Skin epidermis (tissue), 12 donors: Measurements from ENCODE around the gene TRAPPC10.
"Not testable (repeated sequence)": the region's sequence is repeated elsewhere in the genome, so short reads cannot be mapped to it uniquely, and the experiment has no call there.

Source experiments
- H3K27ac ChIP-seq, 21 experiments: fragments of 200-600 bp; sonication (generic) in 11 of 21; one replicate each; pipeline ENCODE4 v1.5.0; 2020; ENCODE audit warnings: mild to moderate bottlenecking in 3 of 21, inconsistent platforms in 2 of 21, moderate library complexity in 2 of 21
- H3K4me3 ChIP-seq, 7 experiments: fragments of 200-600 bp; sonication (generic) in 2 of 7; one replicate each; pipeline ENCODE4 v1.5.0; 2020; ENCODE audit warnings: inconsistent platforms in 2 of 7, mild to moderate bottlenecking in 2 of 7, moderate library complexity in 1 of 7

TRAPPC10 gene

DNA sequence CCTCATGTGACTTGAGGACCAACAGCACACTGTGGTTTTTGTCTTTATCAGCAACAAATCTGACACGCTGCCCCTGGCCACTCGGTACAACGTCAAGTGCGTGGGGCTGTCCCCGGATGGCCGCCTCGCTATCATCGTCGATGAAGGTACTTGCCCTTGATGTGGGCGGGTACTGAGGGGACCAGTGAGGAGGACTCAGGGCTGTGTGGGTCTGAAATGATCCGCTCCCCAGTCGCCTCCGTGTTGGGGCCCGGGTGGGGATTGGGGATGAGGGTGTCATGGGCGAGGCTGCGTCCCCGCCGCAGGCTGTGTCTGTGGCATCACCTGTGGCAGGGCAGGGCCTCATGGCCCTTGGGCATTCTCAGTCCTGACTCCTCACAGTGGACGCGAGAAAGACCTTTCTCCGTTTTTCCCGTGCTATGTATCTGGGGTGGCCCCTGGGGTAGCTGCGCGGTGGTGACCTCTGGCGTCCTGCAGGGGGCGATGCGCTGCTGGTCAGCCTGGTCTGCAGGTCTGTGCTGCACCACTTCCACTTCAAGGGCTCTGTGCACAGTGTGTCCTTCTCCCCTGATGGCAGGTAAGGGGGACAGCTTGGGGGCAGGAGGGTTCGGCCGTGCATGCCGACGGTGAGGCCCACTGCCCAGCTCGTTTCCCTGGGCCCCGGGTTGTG lies 101.7 kb downstream of the TRAPPC10 start:
- not testable (repeated sequence) for H3K27ac ChIP-seq, H3K4me3 ChIP-seq

DNA sequence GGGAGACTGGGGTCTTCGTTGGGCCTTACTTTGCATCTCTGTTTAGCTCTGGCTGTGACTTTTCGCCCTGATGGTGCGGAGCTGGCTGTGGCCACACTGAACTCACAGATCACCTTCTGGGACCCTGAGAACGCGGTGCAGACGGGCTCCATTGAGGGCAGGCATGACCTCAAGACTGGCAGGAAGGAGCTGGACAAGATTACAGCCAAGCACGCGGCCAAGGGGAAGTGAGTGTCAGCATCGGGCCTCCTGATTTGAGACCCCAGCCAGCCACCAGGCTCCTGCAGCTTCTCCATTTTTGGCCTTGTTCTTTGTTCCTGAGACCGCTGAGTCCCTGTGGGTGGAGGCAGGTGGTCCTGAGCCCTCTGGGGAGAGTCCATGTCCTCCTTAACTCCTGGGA lies 110.0 kb downstream of the TRAPPC10 start:
- H3K27ac ChIP-seq, H3K4me3 ChIP-seq: not testable (repeated sequence)

DNA sequence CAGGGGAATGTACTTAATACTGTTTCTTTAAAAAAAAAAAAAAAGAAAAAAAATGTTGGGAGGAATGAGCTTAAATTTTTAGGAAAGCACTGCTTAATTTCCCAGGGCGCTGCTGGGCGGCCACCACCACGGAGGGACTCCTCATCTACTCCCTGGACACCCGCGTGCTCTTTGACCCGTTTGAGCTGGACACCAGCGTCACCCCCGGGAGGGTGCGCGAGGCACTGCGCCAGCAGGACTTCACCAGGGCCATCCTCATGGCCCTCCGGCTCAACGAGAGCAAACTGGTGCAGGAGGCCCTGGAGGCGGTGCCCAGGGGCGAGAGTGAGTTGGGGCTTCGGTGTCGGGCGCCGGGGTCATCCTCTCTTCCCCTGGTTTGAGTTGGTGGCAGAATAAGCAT lies 115.7 kb downstream of the TRAPPC10 start:
- H3K4me3 ChIP-seq, result not testable (repeated sequence)

DNA sequence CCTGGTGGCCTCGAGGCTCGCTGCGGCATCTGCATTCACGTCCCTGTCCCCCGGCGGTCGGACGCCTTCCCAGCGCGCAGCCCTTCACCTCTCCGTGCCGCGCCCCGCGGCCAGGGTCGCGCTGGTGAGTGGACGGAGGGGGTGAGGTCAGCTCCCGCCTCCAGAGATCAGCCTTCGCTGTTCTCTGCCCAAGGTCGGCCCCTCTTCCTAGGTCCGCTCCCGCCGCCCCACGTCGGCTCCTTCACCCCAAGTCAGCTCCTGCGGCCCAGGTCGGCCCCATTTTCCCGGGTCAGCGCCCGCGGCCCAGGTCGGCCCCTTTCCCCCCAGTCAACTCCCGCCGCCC lies 121.6 kb downstream of the TRAPPC10 start:
- H3K27ac ChIP-seq, result peak overlapping the region in 3 of 21 experiments; percentile 42 to 77 (median 69)
- peak overlapping the region in 3 of 7 experiments; percentile 31 to 46 (median 39) for H3K4me3 ChIP-seq

More for the DNA sequence above, 115.7 kb downstream of the TRAPPC10 start:
- H3K27ac ChIP-seq, result not testable (repeated sequence)

DNA sequence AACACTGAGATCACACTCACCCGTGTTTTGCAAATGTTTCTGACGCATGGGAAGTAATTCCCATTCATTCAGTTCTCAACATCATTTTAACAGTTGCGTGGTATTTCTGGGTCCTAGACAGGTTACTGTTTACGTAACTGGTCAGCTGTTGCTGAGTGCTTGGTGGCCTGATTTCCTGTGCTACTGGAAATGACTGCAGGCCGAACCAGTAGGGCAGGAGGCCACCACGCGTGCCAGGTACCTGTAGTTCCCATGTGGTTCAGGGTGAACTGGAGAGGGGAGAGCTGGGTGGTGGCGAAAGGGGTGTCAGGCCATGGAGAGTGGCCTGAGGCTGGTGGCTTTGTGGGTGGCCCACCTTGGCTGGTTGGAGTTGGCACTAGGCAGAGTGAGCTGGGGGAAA lies 122.6 kb downstream of the TRAPPC10 start:
- H3K4me3 ChIP-seq, H3K27ac ChIP-seq: not testable (repeated sequence)

DNA sequence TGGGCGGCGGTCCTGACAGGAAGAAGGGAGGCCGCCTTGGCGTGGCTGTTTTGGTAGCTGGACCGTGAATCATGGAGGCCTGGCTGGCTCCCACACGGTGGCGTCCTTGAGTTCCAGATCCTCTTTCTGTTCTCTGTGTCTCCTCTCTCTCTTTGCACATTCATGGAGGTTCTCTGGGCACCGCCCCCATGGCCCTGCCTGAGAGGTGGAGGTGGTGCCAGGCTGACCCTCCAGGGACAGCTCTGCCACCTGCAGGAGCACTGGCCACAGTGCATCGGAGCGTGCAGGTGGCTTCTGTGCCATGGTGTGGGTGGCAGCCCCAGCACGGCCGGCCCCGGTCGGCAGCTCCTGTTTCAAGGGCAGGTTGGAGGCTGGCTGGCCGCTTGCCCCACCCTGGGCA lies 125.9 kb downstream of the TRAPPC10 start:
- not testable (repeated sequence) for H3K27ac ChIP-seq, H3K4me3 ChIP-seq

DNA sequence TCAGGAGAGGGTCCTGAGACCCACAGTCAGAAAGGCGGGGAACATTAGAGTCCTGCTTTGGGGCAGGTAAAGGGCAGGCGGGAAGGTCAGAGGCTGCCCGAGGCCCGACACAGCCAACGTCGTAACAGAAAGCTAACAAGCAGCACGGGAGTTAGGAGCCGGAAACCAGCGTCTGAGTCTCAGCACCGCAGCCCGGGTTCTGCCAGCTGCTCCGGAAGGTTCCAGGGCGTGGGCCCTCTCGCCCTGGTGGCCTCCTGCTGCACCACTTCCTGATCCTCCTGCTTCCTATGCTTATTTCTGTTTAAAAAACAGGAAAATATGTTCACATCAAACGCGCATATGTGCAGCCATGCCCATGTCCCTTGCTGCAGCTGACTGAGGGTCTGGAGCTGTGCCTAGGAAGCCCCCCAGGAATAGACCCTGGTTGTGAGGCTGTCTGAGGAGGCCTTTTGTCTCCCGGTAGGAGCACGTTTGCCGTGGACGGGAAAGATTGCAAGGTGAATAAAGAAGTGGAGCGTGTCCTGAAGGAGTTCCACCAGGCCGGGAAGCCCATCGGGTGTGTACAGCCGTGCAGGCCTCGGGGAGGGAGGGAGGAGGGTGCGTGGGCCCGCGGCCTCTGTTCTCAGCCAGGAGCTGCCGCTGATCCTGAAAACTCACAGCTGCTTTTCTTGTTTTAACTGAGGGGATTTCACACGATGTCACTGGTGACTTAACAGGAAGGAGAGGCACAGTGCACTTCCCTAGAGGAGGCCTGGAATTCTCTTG lies 127.9 kb downstream of the TRAPPC10 start:
- not testable (repeated sequence) for H3K4me3 ChIP-seq
- peak overlapping the region in 4 of 21 experiments; percentile 60 to 75 (median 69) for H3K27ac ChIP-seq

DNA sequence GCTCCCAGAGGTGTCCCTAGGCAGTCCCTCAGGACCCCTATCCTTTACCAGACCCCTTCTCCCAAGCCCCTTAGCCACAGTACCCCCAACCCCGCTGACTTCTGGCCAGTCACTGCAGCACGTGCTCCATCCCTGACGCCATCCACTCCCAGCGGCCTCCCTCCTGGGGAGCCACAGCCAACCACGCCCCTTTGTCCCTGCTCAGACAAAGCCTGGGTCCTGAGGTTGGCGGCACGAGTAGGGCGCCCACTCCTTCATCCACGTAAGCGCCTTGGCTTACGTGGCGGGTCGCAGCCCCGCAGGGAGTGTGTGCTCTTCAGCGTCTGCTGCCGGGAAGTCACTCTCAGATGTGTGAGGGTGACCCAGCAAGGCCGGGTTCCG lies 128.4 kb downstream of the TRAPPC10 start:
- not testable (repeated sequence) for H3K27ac ChIP-seq, H3K4me3 ChIP-seq

DNA sequence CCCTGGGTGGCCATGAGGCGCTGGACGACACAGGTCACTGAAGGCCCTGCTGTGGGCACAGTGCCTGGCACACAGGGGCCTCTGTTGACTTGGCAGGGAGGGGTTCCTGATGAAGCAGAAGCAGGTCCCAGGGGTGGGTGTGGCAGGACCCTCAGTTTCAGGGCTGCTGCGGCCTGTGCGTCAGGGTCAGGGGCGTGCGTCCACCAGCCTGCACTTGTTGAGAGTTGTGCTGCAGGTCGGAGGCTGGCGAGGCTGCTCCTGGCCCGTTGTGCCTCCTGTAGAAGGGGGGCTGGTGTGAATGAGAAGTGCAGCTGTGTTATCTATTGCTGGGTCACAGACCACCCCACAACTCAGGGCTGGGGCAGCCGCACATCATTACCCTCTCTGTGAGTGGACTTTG lies 130.4 kb downstream of the TRAPPC10 start:
- not testable (repeated sequence) for H3K4me3 ChIP-seq, H3K27ac ChIP-seq

DNA sequence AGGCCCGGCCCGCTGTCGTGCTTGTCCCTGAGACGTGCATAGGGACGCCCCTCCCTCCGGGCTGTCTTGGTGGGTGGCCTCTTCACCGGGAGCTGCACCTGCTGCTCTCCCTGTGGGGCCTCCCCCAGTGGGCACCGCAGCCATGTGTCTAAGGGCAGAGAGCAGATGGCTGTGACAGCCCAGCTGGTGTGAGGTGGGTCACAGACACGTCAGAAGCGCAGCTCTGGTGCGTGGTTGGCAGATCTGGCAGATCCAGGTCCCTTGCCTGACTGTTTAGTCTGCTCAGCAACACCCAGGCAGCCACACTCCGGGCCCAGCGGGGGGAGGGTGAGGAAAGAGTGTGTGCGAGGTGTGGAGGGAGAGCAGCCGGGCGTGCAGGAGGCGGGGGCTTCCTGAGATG lies 131.3 kb downstream of the TRAPPC10 start:
- H3K4me3 ChIP-seq, result not testable (repeated sequence)

DNA sequence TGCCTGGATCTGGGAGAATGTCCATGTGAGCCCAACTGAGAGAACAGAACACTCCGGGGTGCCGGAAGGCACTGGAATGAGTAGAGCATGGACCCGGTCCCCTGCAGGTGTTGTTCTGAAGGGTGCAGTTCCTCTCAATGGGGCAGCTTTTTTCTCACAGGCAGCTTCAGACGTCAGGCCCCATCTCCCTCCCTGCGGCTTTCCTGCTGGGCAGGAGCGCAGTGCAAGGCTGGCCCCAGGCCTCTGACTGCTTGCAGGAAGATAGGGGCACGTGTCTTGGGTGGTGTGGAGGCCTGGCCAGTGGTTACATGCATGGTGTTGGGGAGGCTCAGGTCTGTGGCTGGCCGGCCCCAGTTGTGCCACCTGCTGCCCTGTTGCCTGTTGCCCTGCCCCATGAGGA lies 131.9 kb downstream of the TRAPPC10 start:
- peak overlapping the region in 1 of 21 experiments; percentile 46 for H3K27ac ChIP-seq
- not testable (repeated sequence) for H3K4me3 ChIP-seq

More for the DNA sequence above, 131.3 kb downstream of the TRAPPC10 start:
- H3K27ac ChIP-seq, result not testable (repeated sequence)

DNA sequence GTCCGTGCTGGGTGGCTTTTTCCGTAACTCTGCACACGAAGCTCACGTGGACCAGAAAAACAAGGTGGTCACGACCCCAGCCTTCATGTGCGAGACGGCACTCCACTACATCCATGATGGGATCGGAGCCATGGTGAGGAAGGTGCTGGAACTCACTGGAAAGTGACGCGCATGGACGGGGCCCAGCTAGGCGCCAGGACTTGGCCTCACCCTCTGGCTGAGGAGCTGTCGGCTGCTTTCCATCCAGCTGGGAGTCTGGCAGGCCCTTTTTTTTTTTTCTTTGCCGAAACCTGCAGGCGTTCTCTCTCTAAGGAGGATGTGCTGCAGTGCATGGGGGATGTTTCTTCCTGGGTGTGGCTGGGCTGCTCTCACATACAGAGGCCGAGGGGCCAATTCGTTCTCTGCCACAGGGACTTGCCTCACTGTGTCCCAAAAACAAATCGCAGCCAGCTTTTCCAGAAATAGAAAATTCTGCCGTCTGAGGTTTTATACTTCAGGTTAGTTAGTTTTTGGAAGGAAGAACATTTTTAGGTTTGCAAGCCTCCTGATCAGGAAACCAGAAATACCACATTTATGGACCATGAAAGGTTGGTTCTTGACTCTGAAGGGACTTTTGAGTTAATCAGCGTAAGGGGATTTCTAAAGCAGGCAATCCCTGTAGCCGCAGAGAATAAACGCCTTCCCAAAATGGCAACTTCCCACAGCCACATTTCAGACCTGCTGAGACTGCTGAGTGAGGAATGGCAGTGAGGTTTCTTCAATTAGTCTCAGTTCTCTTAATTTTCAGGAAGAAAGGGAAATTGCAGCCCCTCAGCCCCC lies 132.9 kb downstream of the TRAPPC10 start:
- H3K27ac ChIP-seq, H3K4me3 ChIP-seq: not testable (repeated sequence)

DNA sequence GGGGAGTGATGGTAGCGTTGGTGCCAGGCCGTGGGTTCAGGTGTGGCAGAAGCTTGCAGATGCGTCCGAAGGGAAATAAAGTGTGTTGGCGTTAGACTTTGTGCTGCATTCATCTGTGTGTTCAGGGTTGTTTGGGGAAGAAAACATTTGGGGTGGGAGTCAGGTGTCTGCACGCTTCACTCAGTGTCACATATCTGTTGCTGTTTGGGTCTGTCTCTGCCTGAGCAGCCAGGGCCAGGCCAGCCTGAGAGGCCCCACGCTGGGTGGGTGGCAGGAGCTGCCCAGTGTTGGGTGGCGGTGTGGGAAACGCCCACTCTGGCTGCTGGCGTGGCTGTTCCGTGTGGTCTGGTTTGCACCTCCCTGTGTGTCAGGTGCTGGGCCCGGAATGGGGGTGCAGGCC lies 133.5 kb downstream of the TRAPPC10 start:
- not testable (repeated sequence) for H3K4me3 ChIP-seq, H3K27ac ChIP-seq

DNA sequence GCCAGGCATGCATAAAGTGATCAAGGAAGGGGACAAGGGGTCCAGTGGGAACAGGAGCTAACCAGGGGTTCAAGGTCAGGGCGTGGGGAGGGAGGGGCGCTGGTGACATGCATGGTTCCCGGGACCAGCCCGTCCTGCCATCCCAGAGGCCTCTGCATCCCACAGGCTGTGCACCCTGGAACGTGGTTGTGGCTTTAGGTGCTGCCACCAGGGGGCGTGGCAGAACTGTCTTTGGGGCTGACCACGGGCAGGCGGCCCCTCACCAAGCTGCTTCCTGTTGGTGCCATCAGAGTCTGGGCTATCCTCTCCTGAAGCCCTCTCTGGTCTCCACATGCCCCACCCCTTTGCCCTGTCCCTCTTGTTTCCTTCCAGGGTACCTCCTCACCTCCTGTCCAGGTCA lies 135.0 kb downstream of the TRAPPC10 start:
- H3K27ac ChIP-seq, H3K4me3 ChIP-seq: not testable (repeated sequence)

DNA sequence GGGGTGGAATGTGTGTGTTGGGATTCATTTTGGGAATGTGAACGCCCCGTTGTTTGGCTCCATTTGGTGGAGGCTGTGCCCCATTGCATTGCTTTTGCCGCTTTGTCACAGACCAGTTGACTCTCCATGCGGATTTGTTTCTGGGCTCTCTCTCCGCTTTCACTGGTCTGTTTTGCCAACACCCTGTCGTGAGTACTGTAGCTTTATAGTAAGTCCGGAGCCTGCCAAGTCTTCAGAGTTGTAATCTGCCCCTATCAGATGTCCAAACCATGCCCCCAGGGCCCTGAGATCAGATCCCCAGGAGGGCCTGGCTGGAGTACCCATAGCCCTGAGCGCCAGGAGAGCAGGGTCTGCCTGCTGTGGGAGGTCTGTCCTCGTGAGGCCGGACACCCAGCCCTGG lies 138.1 kb downstream of the TRAPPC10 start:
- not testable (repeated sequence) for H3K27ac ChIP-seq, H3K4me3 ChIP-seq

DNA sequence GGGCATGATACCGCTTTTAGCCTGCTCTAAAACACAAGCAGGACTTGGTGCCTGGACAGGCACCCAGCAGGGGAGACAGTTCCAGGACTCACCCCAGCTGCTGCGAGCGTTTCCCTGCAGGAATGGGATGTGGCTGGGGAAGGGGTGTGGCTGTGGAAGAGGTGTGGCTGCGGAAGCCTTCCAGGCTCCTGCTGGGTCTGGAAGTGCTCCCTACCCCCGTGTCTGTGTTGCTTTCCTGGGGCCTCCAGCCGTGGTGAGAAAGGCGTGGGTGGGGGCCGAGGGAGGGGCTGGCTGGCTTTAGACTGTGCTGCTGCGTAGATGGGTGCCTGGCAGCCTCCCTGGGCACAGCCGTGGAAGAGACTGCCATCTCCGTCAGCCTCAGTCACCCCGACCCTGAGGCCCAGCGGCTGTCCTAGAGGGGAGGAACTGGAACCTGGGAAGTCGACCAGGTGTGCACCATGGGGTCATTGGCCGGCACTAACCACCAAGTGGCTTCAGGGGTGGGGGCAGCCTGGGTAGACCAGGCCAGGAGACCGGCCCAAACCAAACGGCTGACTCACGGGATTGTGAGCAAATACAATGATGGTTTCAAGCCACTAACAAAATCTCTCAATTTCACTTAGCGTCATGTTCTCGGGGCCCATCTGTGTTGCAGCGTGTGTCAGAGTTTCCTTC lies 141.2 kb downstream of the TRAPPC10 start:
- H3K4me3 ChIP-seq, H3K27ac ChIP-seq: not testable (repeated sequence)

DNA sequence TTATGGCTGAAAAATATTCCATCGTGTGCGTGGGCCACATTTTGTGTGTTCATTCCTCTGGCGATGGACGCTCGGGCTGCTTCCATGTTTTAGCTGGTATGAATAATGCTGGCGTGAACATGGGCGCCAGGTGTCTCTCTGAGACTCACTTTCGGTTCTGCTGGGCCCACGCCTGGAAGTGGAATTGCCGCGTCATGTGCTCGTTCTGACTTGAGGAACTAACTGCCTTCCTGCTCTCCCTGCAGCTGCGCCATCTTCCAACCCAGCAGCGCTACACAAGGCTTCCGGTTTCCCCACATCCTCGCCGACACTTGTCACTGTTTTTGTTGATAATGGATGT lies 141.8 kb downstream of the TRAPPC10 start:
- not testable (repeated sequence) for H3K27ac ChIP-seq, H3K4me3 ChIP-seq

DNA sequence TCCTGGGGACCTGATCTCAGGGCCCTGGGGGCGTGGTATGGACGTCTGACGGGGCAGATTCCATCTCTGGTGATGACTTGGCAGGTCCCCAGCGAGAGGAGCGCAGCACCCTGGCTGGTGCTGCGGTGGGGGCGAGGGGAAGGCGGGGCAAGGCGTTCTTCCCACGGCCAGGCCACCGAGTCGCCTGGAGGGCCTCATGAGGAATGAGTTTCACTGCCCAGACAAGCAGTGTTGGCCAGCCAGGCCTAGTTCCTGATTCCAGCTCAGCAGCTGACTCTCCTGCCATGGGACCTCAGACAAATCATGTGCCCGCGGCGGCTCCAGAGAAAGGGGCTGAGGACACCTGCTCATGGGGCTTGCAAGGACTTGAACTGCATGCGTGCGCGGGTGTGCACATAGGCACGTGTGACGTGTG lies 142.7 kb downstream of the TRAPPC10 start:
- not testable (repeated sequence) for H3K27ac ChIP-seq, H3K4me3 ChIP-seq

DNA sequence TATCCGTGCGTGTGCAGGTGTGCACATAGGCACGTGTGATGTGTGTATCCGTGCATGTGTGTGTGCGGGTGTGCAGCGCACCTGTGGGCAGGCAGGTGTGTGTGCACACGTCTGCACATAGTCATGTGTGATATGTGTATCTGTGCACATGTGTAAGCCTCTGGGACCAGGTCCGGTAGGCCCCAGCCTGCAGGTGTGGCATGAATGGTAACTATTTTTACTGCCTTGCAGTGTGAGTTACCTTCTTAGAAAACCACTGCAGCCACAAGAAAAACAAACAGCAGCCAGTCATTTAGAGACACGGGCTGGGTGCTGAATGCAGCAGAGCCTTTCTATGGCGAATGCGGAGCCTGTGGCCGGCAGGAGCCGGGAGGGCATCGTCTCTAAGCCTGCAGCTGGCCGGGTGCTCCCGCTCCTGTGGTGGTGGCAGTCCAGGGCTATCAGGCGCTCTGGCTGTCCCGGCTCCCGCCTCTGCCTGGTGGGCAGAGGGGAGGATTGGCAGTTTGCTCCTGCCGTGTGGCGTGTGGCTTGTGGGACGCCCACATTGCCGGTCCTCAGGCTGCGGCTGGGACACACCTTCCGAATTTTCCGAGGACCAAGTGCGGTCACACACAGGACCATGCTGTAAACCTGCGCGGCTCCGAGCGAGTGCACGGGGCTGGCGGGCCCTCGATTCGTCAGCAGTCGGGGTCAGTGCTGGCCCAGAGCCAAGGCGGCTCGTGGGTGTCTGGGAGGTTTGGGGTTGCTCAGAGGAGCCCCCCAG lies 143.3 kb downstream of the TRAPPC10 start:
- H3K27ac ChIP-seq, result peak overlapping the region in 1 of 21 experiments; percentile 46
- not testable (repeated sequence) for H3K4me3 ChIP-seq

DNA sequence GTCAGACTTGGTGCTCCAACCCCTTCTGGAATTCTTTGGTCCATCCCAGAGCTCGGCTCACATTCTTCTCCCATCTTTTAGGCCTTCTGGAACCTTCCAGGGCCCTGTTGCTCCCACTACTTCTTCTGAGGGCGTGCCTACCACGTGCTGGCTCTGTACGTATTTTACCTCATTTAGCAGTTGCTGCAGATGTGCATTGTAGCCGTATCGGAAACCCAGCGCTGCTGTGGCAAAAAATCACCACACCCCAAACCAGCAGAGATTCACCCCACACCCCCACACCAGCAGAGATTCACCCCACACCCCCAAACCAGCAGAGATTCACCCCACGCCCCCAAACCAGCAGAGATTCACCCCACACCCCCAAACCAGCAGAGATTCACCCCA lies 143.9 kb downstream of the TRAPPC10 start:
- not testable (repeated sequence) for H3K4me3 ChIP-seq, H3K27ac ChIP-seq
